GM18520 (cell line): ENCODE data around the gene RPL13.

Experiments used
- ATAC-seq: cut with Tn5 transposase; IDR thresholded peaks from one replicate; pipeline ENCODE4 v1.9.1; 2021; ENCODE audit not compliant: unreplicated experiment

Gene RPL13

DNA sequence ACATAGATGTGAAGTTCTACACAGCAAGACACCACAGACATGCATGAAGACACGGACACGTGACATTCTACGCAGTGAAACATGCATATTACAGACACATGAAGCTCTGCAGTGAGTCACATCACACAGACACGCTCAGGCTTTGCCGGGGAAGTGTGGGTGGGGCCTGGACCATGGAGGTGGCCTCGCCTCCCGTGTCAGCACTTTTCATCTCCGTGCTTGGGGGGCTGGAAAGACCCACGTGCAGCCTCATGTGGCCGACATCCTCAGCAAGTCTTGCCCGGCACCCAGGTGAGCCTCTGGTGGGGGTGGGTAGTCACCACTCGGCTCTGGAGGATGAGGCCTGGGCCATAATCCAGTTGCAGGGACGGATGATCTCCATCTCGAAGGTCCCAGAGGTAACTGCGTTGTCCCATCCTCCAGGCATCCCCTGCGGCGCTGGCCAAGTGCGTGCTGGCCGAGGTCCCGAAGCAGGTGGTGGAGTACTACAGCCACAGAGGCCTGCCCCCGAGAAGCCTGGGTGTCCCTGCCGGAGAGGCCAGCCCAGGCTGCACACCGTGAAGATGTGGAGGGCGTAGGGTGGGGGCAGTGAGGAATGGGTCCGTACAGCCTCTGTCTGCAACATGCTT, 35.7 kb downstream of the RPL13 start:
- no peak for ATAC-seq

GRCh38 chr16:89596957-89597649, 36.6 kb downstream of the RPL13 start:
- ATAC-seq = no peak

- ATAC-seq = no peak
Observed at GRCh38 chr16:89598199-89598598, 37.7 kb downstream of the RPL13 start.

- no peak for ATAC-seq
Observed at GRCh38 chr16:89599451-89599858, 39.0 kb downstream of the RPL13 start.

DNA sequence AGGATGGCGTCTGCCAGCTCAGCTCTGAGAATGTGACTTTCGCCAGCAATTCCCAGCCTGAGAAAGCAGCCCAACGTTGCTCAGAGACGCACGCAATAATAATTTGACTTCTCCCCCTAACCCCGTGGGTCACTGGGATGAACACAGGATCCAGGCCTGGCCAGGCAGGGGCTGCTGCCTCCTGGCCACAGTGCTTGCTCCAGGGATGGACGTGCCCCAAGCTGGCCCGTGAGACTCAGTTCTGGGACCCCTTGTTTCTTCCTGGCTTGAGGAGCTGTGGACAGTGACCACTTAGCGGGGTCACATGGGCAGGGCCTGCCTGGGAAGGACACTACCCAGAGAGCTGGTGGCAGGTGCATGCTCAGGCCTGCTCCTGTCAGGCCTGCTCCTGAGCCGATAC, 39.4 kb downstream of the RPL13 start:
- no peak for ATAC-seq

DNA sequence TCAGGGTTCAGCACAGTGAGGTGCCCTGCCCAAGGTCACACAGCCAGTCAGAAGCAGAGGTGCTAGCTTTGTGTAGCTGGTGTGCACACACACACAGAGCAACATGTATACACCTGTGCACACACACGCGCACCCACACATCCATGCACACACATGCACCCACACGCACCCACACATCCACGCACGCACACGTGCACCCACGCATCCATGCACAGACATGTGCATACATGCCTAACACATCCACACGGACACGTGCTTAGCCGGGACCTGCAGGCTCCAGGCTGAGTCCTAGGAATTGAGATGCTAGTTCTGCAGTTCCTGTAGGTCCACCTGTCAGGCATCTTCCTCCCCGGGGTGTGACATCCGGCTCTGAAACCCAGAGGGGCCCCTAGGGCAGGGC, 39.9 kb downstream of the RPL13 start:
- no peak for ATAC-seq

DNA sequence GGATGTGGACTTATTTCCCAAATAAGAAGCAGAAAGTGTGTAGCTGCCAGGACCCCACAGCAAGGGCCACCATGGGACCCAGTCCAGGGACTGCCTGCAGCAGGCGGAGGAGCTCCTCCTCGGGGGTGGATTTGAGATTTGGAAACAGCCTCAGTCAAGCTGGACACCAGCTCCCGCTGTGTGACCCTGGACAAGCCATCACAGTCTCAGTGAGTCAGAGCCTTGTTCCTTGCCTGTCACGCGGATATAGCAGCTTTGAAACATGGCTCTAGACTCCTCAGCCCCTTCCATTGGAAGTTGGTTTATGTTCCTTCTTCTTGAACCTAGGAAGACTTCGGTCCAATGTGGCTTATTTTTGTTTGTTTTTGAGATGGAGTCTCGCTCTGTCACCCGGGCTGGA, 40.5 kb downstream of the RPL13 start:
- ATAC-seq = no peak

GRCh38 chr16:89601906-89602272, 41.4 kb downstream of the RPL13 start:
- ATAC-seq = no peak

DNA sequence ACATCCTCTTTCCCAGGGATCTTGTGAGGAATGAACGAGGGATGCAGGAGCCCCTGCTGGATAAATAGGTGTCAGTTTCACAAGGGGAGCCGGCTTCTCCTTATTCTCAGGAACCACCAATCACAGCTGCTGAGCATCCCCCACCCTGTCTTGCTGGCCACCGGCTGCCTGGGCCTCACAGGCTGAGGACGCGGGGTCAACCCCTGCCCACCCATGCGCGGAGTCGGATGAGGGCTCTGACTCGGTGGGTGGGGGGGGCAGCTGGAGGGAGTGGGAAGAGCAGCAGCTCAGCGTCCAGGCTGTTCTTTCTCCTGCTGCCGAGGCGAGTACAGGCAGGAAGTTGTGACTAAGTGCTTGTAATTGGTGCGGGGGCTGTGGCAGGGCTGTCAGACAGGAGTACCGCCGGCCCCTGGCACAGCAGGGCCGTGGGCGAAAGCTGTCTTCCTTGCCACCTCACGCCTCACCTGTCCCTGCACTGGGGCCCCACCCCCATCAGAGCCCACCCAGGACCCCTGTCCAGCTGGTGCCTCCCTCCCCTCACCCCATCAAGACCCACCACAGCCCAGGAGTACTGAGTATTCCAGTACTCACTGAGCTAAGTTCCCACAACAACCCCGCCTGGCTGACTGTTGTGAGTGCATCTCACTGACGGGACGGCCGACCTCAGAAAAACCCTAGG, 41.9 kb downstream of the RPL13 start:
- no peak for ATAC-seq

GRCh38 chr16:89602952-89603590, 42.6 kb downstream of the RPL13 start:
- no peak for ATAC-seq

GRCh38 chr16:89604764-89605163, 44.3 kb downstream of the RPL13 start:
- no peak for ATAC-seq

DNA sequence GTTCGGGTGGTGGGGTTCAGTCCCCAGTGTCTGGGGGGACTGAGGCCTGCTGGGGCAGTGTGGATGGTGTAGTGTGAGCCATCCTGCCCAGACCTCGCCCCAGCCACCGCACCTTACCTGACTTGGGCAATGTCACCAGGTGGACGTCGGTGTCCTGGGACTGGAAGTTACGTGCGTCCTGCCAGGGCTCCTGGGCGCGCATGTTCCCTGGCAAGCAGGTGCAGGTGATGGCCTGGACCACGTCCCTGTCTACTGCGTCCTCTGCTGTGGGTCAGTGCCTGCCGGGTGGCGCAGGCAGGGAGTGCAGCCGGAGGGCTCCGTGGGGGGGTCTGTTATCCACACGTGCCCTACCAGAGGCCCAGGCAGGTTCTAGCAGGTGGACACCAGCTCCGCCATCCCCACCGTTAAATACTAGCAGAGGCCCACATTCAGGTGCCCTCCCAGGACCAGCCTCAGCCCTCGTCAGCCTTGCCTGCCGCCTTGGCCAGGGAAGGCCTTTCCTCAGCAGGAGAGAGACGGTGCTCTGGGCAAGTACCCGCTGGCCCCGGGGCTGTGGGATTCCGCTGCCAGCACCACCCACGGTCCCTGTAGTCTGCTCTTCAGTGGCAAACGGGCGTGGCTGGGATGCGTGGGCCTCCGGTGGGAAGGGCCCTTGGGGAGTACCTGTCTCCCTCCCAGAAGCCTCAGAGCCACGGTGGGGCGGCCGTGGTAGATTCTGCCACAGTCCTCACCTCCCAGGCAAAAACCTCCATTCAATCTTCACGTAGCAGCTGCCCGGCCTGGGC, 44.9 kb downstream of the RPL13 start:
- ATAC-seq = no peak

GRCh38 chr16:89606006-89606405, 45.5 kb downstream of the RPL13 start:
- no peak for ATAC-seq

GRCh38 chr16:89607453-89607852, 47.0 kb downstream of the RPL13 start:
- no peak for ATAC-seq

GRCh38 chr16:89607937-89608740, 47.7 kb downstream of the RPL13 start:
- ATAC-seq = no peak

GRCh38 chr16:89610108-89610453, 49.6 kb downstream of the RPL13 start:
- no peak for ATAC-seq

- ATAC-seq = no peak
Observed at GRCh38 chr16:89612415-89613166, 52.1 kb downstream of the RPL13 start.

DNA sequence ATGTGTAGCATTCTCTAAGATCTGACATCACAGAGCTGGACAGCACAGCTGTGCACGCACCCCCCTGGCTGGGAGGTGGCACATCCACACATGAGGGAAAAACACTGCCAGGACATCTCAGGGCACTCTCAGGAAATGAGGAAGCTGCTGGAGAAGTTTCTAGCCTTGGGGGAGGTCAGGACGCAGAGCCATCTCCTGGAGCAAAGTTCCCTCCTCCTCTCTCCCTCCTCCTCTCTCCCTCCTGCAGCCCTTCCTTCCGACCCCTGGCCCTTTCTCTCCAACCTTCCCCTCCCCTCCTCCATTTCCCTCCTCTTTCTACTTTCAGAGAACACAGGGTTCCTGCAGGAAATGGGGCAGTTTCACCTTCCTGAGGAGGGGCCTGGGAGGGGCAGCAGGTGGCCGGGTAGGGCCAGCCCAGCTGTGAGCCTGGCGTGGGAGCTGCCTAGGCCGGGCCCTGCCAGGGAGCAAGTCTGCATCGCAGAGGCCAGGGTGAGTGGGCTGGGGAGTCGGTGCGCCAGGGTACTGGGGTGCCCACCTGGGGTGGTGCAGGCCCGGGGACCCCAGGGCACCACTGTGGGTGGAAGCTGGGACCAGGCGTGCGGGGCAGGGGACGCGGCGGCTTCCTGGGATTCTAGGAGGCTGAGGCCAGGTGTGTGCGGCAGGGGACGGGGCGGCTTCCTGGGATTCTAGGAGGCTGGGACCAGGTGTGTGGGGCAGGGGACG, 52.9 kb downstream of the RPL13 start, which contains the start of gene DPEP1:
DPEP1 (plus strand) TSS at position 412 of the 723 bp plus-strand sequence. CDS start 16,769 bp downstream, outside the sequence.
- no peak for ATAC-seq

DNA sequence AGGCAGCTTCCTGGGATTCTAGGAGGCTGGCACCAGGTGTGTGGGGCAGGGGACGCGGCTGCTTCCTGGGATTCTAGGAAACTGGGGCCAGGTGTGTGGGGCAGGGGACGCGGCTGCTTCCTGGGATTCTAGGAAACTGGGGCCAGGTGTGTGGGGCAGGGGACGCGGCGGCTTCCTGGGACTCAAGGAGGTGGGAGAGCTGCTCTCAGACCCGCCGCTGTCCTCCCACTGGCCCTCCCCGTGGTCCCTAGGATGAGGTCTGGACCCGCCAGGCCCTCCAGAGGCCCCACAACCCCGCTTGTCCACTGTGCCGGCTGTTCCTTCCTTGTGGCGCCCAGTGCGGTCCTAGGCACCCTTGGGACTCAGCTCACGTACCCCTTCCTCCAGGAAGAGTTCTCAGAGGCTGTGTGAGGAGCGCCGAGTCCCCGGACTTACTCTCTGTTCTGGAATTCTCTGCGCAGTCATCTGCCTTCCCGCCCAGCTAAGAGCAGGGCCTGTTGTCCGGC, 53.5 kb downstream of the RPL13 start:
- ATAC-seq = no peak
